Liver (tissue), 9 donors: ENCODE results near the gene TRMT1. TPM values are rescaled to one million over a fixed set of nuclear protein-coding genes. Genes with fewer than 3 reads are reported as not detected.

Experiments
- DNase-seq: peaks from one replicate; pipeline ENCODE4 v3.0.0-alpha.2; 2017; ENCODE audit warnings: low spot score
- H3K27ac ChIP-seq, 2 donors: one replicate each; pipeline ENCODE4 v1.7.0; 2013; ENCODE audit warnings: inconsistent platforms in 2 of 2, low read length in 2 of 2, control low read depth in 1 of 2, low read depth in 1 of 2, mild to moderate bottlenecking in 1 of 2
- H3K27me3 ChIP-seq, 4 donors: one replicate each; pipeline versions ENCODE4 v1.6.1 to v1.7.0; 2013; ENCODE audit warnings: low read length in 3 of 4, inconsistent platforms in 1 of 4, mild to moderate bottlenecking in 1 of 4, moderate library complexity in 1 of 4; ENCODE audit not compliant: control insufficient read depth in 4 of 4, insufficient read depth in 4 of 4
- H3K36me3 ChIP-seq, 4 donors: one replicate each; pipeline versions ENCODE4 v1.6.1 to v1.7.0; 2013; ENCODE audit warnings: low read length in 3 of 4, mild to moderate bottlenecking in 3 of 4, low read depth in 1 of 4, moderate library complexity in 1 of 4; ENCODE audit not compliant: control insufficient read depth in 4 of 4, insufficient read depth in 3 of 4
- H3K4me1 ChIP-seq, 4 donors: one replicate each; pipeline versions ENCODE4 v1.6.1 to v1.7.0; 2013; ENCODE audit warnings: low read length in 3 of 4, mild to moderate bottlenecking in 3 of 4, moderate library complexity in 1 of 4; ENCODE audit not compliant: control insufficient read depth in 4 of 4, insufficient read depth in 4 of 4
- H3K4me3 ChIP-seq, 3 donors: one replicate each; pipeline versions ENCODE4 v1.6.1 to v1.7.0; 2013; ENCODE audit warnings: low read length in 3 of 3, control low read depth in 1 of 3, low read depth in 1 of 3, mild to moderate bottlenecking in 1 of 3
- H3K9ac ChIP-seq, 2 donors: one replicate each; pipeline ENCODE4 v1.7.0; 2013; ENCODE audit warnings: low read length in 2 of 2, mild to moderate bottlenecking in 2 of 2, moderate library complexity in 2 of 2, control low read depth in 1 of 2, low read depth in 1 of 2
- H3K9me3 ChIP-seq, 4 donors: one replicate each; pipeline versions ENCODE4 v1.6.1 to v1.7.0; 2013; ENCODE audit warnings: low read length in 3 of 4; ENCODE audit not compliant: control insufficient read depth in 4 of 4
- CTCF ChIP-seq: fragments of 150-350 bp; IDR thresholded peaks from 2 replicates; pipeline ENCODE4 v1.5.1; 2017; ENCODE audit warnings: improper control_type of control experiment, low read depth, low read length; ENCODE audit not compliant: missing input control
- EGR1 ChIP-seq, 2 donors: IDR thresholded peaks; 2 replicates each; pipeline ENCODE4 v1.6.1; 2016 to 2018; ENCODE audit warnings: antibody characterized with exemption in 2 of 2, low read depth in 2 of 2
- FOXA1 ChIP-seq: IDR thresholded peaks from 2 replicates; pipeline ENCODE4 v1.6.1; 2016; ENCODE audit warnings: antibody characterized with exemption
- FOXA2 ChIP-seq: IDR thresholded peaks from 2 replicates; pipeline ENCODE4 v1.6.1; 2016; ENCODE audit warnings: antibody characterized with exemption
- GABPA ChIP-seq, 2 donors: IDR thresholded peaks in 1 of 2; conservative IDR thresholded peaks in 1 of 2; 2 replicates each; pipeline ENCODE4 v1.6.1; 2016; ENCODE audit warnings: antibody characterized with exemption in 2 of 2, mild to moderate bottlenecking in 1 of 2, moderate library complexity in 1 of 2
- HNF4A ChIP-seq, 2 donors: conservative IDR thresholded peaks; 2 replicates each; pipeline ENCODE4 v1.6.1; 2016; ENCODE audit warnings: antibody characterized with exemption in 2 of 2, mild to moderate bottlenecking in 2 of 2
- HNF4G ChIP-seq: IDR thresholded peaks from 2 replicates; pipeline ENCODE4 v1.6.1; 2016; ENCODE audit warnings: antibody characterized with exemption
- JUND ChIP-seq, 2 donors: IDR thresholded peaks; 2 replicates each; pipeline ENCODE4 v1.6.1; 2016; ENCODE audit warnings: antibody characterized with exemption in 2 of 2
- MAX ChIP-seq: IDR thresholded peaks from 2 replicates; pipeline ENCODE4 v1.6.1; 2016; ENCODE audit warnings: antibody characterized with exemption
- NR2F2 ChIP-seq: IDR thresholded peaks from 2 replicates; pipeline ENCODE4 v1.6.1; 2016; ENCODE audit warnings: antibody characterized with exemption
- RAD21 ChIP-seq, 2 donors: IDR thresholded peaks; 2 replicates each; pipeline ENCODE4 v1.6.1; 2016; ENCODE audit warnings: antibody characterized with exemption in 2 of 2, mild to moderate bottlenecking in 2 of 2
- RXRA ChIP-seq, 2 donors: IDR thresholded peaks; 2 replicates each; pipeline ENCODE4 v1.6.1; 2017 to 2018; ENCODE audit warnings: antibody characterized with exemption in 2 of 2, mild to moderate bottlenecking in 1 of 2
- SP1 ChIP-seq: IDR thresholded peaks from 2 replicates; pipeline ENCODE4 v1.6.1; 2018; ENCODE audit warnings: antibody characterized with exemption, mild to moderate bottlenecking
- TAF1 ChIP-seq: conservative IDR thresholded peaks from 2 replicates; pipeline ENCODE4 v1.6.1; 2016; ENCODE audit warnings: antibody characterized with exemption, mild to moderate bottlenecking
- YY1 ChIP-seq: IDR thresholded peaks from 2 replicates; pipeline ENCODE4 v1.6.1; 2016; ENCODE audit warnings: antibody characterized with exemption, mild to moderate bottlenecking
- ZBTB33 ChIP-seq: IDR thresholded peaks from 2 replicates; pipeline ENCODE4 v1.6.1; 2016; ENCODE audit warnings: antibody characterized with exemption
- WGBS: extraction: QIAGEN DNeasy Blood & Tissue Kit; methylation state at CpG from one replicate; pipeline ENCODE4 v1.1.7; 2013; 5-methylcytosine and 5-hydroxymethylcytosine counted together
- polyA plus RNA-seq, 2 donors: library from polyadenylated mRNA; stranded (reverse) in 1 of 2; unstranded in 1 of 2; fragments of 200-250 nt in 1 of 2; fragments of >200 nt in 1 of 2; fragmentation: Nextera tagmentation in 1 of 2; extraction: Ambion mirVana in 1 of 2; gene quantifications; one replicate each; pipeline versions ENCODE4 v1.2.1 to v1.2.3, GENCODE V29; 2013 to 2015
- total RNA-seq, 2 donors: library from RNA; depleted of rRNA; stranded (reverse); fragments of >200 nt; gene quantifications; one replicate each; pipeline ENCODE4 v1.2.3, GENCODE V29; 2014
- TF ChIP-seq, protein P1 (sequence below): IDR thresholded peaks from 2 replicates; pipeline ENCODE4 v1.6.1; 2016; ENCODE audit warnings: antibody characterized with exemption, mild to moderate bottlenecking
- TF ChIP-seq, protein P2 (sequence below): IDR thresholded peaks from 2 replicates; pipeline ENCODE4 v1.6.1; 2016; ENCODE audit warnings: antibody characterized with exemption
- donor health status: healthy.
- donor health status: healthy.
- donor health status: healthy.
- donor health status: healthy.
- donor health status: healthy.

The TRMT1 gene
- total and polyA plus RNA-seq, 4 donors = 8.3 to 15.6 (median 11.7) TPM

- no peak overlapping the region for H3K4me3 ChIP-seq
- H3K9ac ChIP-seq = no peak overlapping the region
- no peaks in the 10 kb centered on the region for H3K27me3 ChIP-seq
- peaks cover 2 to 39% (median 23%) of the 10 kb centered on the region in 4 donors for H3K4me1 ChIP-seq
- WGBS = 59% methylated on average over 7 of the region's 7 CpGs
- no peak for DNase-seq
- H3K27ac ChIP-seq = no peak overlapping the region
- H3K36me3 ChIP-seq = no peaks in the 10 kb centered on the region
- TF ChIP-seq NR2F2 (no peak), GABPA (IDR thresholded peaks at IDR 0.05 in 1 of 2, conservative IDR thresholded peaks at IDR 0.05 in 1 of 2) (no peak), TAF1 (no peak), HNF4G (no peak), ZBTB33 (no peak)
- no peaks in the 10 kb centered on the region for H3K9me3 ChIP-seq
Measured at GRCh38 chr19:13085666-13086065, 30.9 kb downstream of the TRMT1 start.

GRCh38 chr19:13083627-13084026 lies 32.9 kb downstream of the TRMT1 start:
- TF ChIP-seq, protein P1, sequence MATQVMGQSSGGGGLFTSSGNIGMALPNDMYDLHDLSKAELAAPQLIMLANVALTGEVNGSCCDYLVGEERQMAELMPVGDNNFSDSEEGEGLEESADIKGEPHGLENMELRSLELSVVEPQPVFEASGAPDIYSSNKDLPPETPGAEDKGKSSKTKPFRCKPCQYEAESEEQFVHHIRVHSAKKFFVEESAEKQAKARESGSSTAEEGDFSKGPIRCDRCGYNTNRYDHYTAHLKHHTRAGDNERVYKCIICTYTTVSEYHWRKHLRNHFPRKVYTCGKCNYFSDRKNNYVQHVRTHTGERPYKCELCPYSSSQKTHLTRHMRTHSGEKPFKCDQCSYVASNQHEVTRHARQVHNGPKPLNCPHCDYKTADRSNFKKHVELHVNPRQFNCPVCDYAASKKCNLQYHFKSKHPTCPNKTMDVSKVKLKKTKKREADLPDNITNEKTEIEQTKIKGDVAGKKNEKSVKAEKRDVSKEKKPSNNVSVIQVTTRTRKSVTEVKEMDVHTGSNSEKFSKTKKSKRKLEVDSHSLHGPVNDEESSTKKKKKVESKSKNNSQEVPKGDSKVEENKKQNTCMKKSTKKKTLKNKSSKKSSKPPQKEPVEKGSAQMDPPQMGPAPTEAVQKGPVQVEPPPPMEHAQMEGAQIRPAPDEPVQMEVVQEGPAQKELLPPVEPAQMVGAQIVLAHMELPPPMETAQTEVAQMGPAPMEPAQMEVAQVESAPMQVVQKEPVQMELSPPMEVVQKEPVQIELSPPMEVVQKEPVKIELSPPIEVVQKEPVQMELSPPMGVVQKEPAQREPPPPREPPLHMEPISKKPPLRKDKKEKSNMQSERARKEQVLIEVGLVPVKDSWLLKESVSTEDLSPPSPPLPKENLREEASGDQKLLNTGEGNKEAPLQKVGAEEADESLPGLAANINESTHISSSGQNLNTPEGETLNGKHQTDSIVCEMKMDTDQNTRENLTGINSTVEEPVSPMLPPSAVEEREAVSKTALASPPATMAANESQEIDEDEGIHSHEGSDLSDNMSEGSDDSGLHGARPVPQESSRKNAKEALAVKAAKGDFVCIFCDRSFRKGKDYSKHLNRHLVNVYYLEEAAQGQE = no peak
- TF ChIP-seq SP1 (no peak), HNF4A (conservative IDR thresholded peaks at IDR 0.05) (no peak), FOXA1 (no peak), YY1 (no peak), RXRA (IDR thresholded peaks at IDR 0.05) (no peak), MAX (no peak), ZBTB33 (no peak), EGR1 (IDR thresholded peaks at IDR 0.05; ENCODE audit: low read depth in 2 of 2) (no peak), GABPA (IDR thresholded peaks at IDR 0.05 in 1 of 2, conservative IDR thresholded peaks at IDR 0.05 in 1 of 2) (no peak), CTCF (no peak), NR2F2 (no peak), RAD21 (IDR thresholded peaks at IDR 0.05) (no peak), HNF4G (no peak), JUND (IDR thresholded peaks at IDR 0.05) (no peak), FOXA2 (no peak)
- TF ChIP-seq, protein P2, sequence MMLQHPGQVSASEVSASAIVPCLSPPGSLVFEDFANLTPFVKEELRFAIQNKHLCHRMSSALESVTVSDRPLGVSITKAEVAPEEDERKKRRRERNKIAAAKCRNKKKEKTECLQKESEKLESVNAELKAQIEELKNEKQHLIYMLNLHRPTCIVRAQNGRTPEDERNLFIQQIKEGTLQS = no peak
- DNase-seq = no peak
- Histone ChIP-seq H3K27ac (no peak overlapping the region), H3K4me1 (peaks cover 2 to 33% (median 23%) of the 10 kb centered on the region in 4 donors), H3K27me3 (no peaks in the 10 kb centered on the region), H3K9ac (no peak overlapping the region), H3K36me3 (peaks cover 0 to 2% (median 0%) of the 10 kb centered on the region in 4 donors), H3K4me3 (no peak overlapping the region), H3K9me3 (no peaks in the 10 kb centered on the region)
- WGBS = 93% methylated on average over 9 of the region's 9 CpGs
